DOHH2 (cell line): Measurements from ENCODE around the gene SDCCAG8.

Experiments
- H3F3A ChIP-seq: fragments of 200-600 bp; sonication (generic), shearing (Covaris generic); 2 replicates; pipeline ENCODE4 v1.6.0; 2016; ENCODE audit warnings: antibody characterized with exemption, mild to moderate bottlenecking; ENCODE audit not compliant: control insufficient read depth, insufficient read depth
- H3K27ac ChIP-seq: fragments of 200-600 bp; sonication (generic); 2 replicates; pipeline ENCODE4 v1.5.1; 2014; ENCODE audit warnings: low read depth, mild to moderate bottlenecking, low read length, moderate library complexity
- H3K27me3 ChIP-seq: fragments of 200-600 bp; sonication (generic); 2 replicates; pipeline ENCODE4 v1.6.1; 2014; ENCODE audit warnings: mild to moderate bottlenecking, low read length, mixed read lengths; ENCODE audit not compliant: control insufficient read depth
- H3K36me3 ChIP-seq: fragments of 200-600 bp; sonication (generic); 2 replicates; pipeline ENCODE4 v1.6.1; 2014; ENCODE audit warnings: mild to moderate bottlenecking, low read length, moderate library complexity, mixed read lengths; ENCODE audit not compliant: control insufficient read depth
- H3K4me1 ChIP-seq: fragments of 200-600 bp; sonication (generic); 2 replicates; pipeline ENCODE4 v1.6.1; 2014; ENCODE audit warnings: mild to moderate bottlenecking, low read length, mixed read lengths; ENCODE audit not compliant: control insufficient read depth
- H3K4me2 ChIP-seq: fragments of 200-600 bp; sonication (generic); 2 replicates; pipeline ENCODE4 v1.6.0; 2014; ENCODE audit warnings: mild to moderate bottlenecking, low read length, moderate library complexity
- H3K4me3 ChIP-seq: fragments of 200-600 bp; sonication (generic); 2 replicates; pipeline ENCODE4 v1.5.1; 2014; ENCODE audit warnings: mild to moderate bottlenecking, low read length, mixed read lengths
- H3K79me2 ChIP-seq: fragments of 200-600 bp; sonication (generic); 2 replicates; pipeline ENCODE4 v1.6.1; 2014; ENCODE audit warnings: mild to moderate bottlenecking, low read length, mixed read lengths; ENCODE audit not compliant: control insufficient read depth
- H3K9me2 ChIP-seq: fragments of 200-600 bp; sonication (generic); replicated peaks from 2 replicates; pipeline ENCODE4 v1.6.1; 2014; ENCODE audit warnings: mild to moderate bottlenecking, low read length, mixed read lengths; ENCODE audit not compliant: control insufficient read depth
- H3K9me3 ChIP-seq: fragments of 200-600 bp; sonication (generic); 2 replicates; pipeline ENCODE4 v1.6.1; 2014; ENCODE audit warnings: antibody characterized with exemption, low read length, mixed read lengths; ENCODE audit not compliant: control insufficient read depth, insufficient read depth
- H4K20me1 ChIP-seq: fragments of 200-600 bp; sonication (generic); 2 replicates; pipeline ENCODE4 v1.6.0; 2014; ENCODE audit warnings: low read depth, mild to moderate bottlenecking, antibody characterized with exemption, low read length, moderate library complexity; ENCODE audit not compliant: control insufficient read depth, insufficient read depth
- EZH2phosphoT487 ChIP-seq: fragments of 200-600 bp; sonication (generic); IDR thresholded peaks from 2 replicates; pipeline ENCODE4 v1.6.1; 2017; ENCODE audit warnings: borderline replicate concordance, mild to moderate bottlenecking, antibody characterized with exemption, low read length, moderate library complexity, mixed read lengths
- TF ChIP-seq, protein P1 (sequence below): fragments of 200-600 bp; sonication (generic); IDR thresholded peaks from one replicate; pipeline ENCODE4 v1.5.1; 2014; ENCODE audit warnings: antibody characterized with exemption, mild to moderate bottlenecking, low read depth, low read length; ENCODE audit not compliant: poor library complexity, severe bottlenecking

SDCCAG8 gene

GRCh38 chr1:243483071-243483771 is 227.4 kb downstream of the SDCCAG8 start:
- Histone ChIP-seq H3K27me3 (peaks cover 6% of the 10 kb centered on the region), H3F3A (no peaks in the 10 kb centered on the region), H3K4me3 (no peak overlapping the region), H3K27ac (no peak overlapping the region), H3K4me1 (0 out of 2 replicates have a peak, but pooled peaks cover 4% of the 10 kb centered on the region), H3K79me2 (no peaks in the 10 kb centered on the region), H3K9me2 (no peaks in the 10 kb centered on the region), H3K4me2 (no peak overlapping the region; the same call in 1 of the 2 replicates), H3K36me3 (no peaks in the 10 kb centered on the region), H3K9me3 (no peaks in the 10 kb centered on the region), H4K20me1 (no peaks in the 10 kb centered on the region)
- TF ChIP-seq, protein P1, sequence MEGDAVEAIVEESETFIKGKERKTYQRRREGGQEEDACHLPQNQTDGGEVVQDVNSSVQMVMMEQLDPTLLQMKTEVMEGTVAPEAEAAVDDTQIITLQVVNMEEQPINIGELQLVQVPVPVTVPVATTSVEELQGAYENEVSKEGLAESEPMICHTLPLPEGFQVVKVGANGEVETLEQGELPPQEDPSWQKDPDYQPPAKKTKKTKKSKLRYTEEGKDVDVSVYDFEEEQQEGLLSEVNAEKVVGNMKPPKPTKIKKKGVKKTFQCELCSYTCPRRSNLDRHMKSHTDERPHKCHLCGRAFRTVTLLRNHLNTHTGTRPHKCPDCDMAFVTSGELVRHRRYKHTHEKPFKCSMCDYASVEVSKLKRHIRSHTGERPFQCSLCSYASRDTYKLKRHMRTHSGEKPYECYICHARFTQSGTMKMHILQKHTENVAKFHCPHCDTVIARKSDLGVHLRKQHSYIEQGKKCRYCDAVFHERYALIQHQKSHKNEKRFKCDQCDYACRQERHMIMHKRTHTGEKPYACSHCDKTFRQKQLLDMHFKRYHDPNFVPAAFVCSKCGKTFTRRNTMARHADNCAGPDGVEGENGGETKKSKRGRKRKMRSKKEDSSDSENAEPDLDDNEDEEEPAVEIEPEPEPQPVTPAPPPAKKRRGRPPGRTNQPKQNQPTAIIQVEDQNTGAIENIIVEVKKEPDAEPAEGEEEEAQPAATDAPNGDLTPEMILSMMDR, result no peak
- TF ChIP-seq EZH2phosphoT487, result no peak

GRCh38 chr1:243483952-243484351 is 228.1 kb downstream of the SDCCAG8 start:
- H3K4me1 ChIP-seq, result 0 out of 2 replicates have a peak, but pooled peaks cover 4% of the 10 kb centered on the region
- peaks cover 6% of the 10 kb centered on the region for H3K27me3 ChIP-seq
- H3K79me2 ChIP-seq, result no peaks in the 10 kb centered on the region
- H3F3A ChIP-seq, result no peaks in the 10 kb centered on the region
- H3K4me2 ChIP-seq, result no peak overlapping the region
- H4K20me1 ChIP-seq, result no peaks in the 10 kb centered on the region
- no peaks in the 10 kb centered on the region for H3K36me3 ChIP-seq
- H3K9me3 ChIP-seq, result no peaks in the 10 kb centered on the region
- TF ChIP-seq, protein P1, result no peak
- TF ChIP-seq EZH2phosphoT487, result no peak
- H3K27ac ChIP-seq, result no peak overlapping the region
- H3K4me3 ChIP-seq, result no peak overlapping the region
- no peaks in the 10 kb centered on the region for H3K9me2 ChIP-seq

GRCh38 chr1:243487036-243487648 is 231.3 kb downstream of the SDCCAG8 start:
- Histone ChIP-seq H4K20me1 (no peaks in the 10 kb centered on the region), H3K4me1 (0 out of 2 replicates have a peak, but pooled peaks cover 4% of the 10 kb centered on the region), H3K9me2 (no peaks in the 10 kb centered on the region), H3F3A (no peaks in the 10 kb centered on the region), H3K27ac (no peak overlapping the region), H3K79me2 (no peaks in the 10 kb centered on the region), H3K27me3 (peaks cover 6% of the 10 kb centered on the region), H3K4me3 (no peak overlapping the region), H3K9me3 (no peaks in the 10 kb centered on the region), H3K4me2 (no peak overlapping the region), H3K36me3 (no peaks in the 10 kb centered on the region)
- TF ChIP-seq, protein P1, result no peak
- TF ChIP-seq EZH2phosphoT487, result no peak
